Retinal pigment epithelial cell (primary cell): Measurements from ENCODE around the gene CORO6.

ENCODE experiments used
- DNase-seq: peaks from one replicate; pipeline ENCODE4 v3.0.0-alpha.2; 2010; ENCODE audit warnings: low read depth
- H3K4me3 ChIP-seq: 2 replicates; pipeline ENCODE4 v1.5.1; 2011; ENCODE audit warnings: mild to moderate bottlenecking, low read length, control low read depth, moderate library complexity
- CTCF ChIP-seq: conservative IDR thresholded peaks from 2 replicates; pipeline ENCODE4 v1.5.1; 2011; ENCODE audit warnings: low read depth, low read length, control low read depth, inconsistent platforms

The CORO6 gene

GRCh38 chr17:29650396-29650795 lies 27.7 kb upstream of the CORO6 start:
- no peak for TF ChIP-seq CTCF
- DNase-seq = no peak
- H3K4me3 ChIP-seq = no peak overlapping the region

- no peak for TF ChIP-seq CTCF
- H3K4me3 ChIP-seq = no peak overlapping the region
- DNase-seq = no peak
Observed at GRCh38 chr17:29649359-29649758, 26.6 kb upstream of the CORO6 start.

- TF ChIP-seq CTCF = no peak
- no peak for DNase-seq
- no peak overlapping the region for H3K4me3 ChIP-seq
Observed at GRCh38 chr17:29648005-29648404, 25.3 kb upstream of the CORO6 start.

- no peak for TF ChIP-seq CTCF
- no peak for DNase-seq
- H3K4me3 ChIP-seq = no peak overlapping the region
Observed at GRCh38 chr17:29645515-29646051, 22.9 kb upstream of the CORO6 start.

GRCh38 chr17:29643817-29644160 lies 21.1 kb upstream of the CORO6 start:
- no peak overlapping the region for H3K4me3 ChIP-seq
- no peak for DNase-seq
- no peak for TF ChIP-seq CTCF

GRCh38 chr17:29642171-29642611 lies 19.5 kb upstream of the CORO6 start:
- H3K4me3 ChIP-seq = no peak overlapping the region
- TF ChIP-seq CTCF = no peak

GRCh38 chr17:29640981-29641642 lies 18.4 kb upstream of the CORO6 start:
- DNase-seq = no peak
- H3K4me3 ChIP-seq = no peak overlapping the region

More at GRCh38 chr17:29642171-29642611, 19.5 kb upstream of the CORO6 start:
- DNase-seq = no peak

More at GRCh38 chr17:29640981-29641642, 18.4 kb upstream of the CORO6 start:
- TF ChIP-seq CTCF = no peak
